B cell (primary cell): Measurements from ENCODE around the gene CAMTA1.

Experiments
- EZH2 ChIP-seq: IDR thresholded peaks from 2 replicates; pipeline ENCODE4 v1.6.1; 2012; ENCODE audit warnings: borderline replicate concordance, low read depth, mild to moderate bottlenecking, moderate library complexity, low read length; ENCODE audit not compliant: insufficient read depth, poor library complexity, severe bottlenecking
- TF ChIP-seq, protein P1 (sequence below): fragments of 200-600 bp; IDR thresholded peaks from one replicate; pipeline ENCODE4 v1.8.0; 2022; ENCODE audit warnings: antibody characterized with exemption, mild to moderate bottlenecking

DNA sequence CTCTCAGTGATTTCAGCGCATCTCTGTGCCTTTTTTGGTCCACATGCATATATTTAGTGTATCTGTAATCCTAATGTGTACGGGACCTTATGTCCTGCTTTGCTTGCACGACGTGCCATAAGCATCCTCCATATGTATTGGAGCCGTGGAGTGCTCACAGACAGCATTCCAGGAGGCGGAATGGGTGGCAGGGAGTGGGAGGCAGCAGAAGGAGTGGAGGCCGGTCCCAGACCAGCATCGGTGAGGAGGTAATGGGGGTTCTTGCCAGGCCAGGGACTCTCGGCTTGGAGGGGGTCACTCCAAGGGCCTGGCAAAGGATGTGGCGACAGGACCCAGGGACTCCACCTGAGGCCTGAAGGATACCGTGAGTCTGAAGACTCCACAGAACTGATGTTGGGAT lies 185.0 kb downstream of the CAMTA1 start:
- TF ChIP-seq, protein P1, sequence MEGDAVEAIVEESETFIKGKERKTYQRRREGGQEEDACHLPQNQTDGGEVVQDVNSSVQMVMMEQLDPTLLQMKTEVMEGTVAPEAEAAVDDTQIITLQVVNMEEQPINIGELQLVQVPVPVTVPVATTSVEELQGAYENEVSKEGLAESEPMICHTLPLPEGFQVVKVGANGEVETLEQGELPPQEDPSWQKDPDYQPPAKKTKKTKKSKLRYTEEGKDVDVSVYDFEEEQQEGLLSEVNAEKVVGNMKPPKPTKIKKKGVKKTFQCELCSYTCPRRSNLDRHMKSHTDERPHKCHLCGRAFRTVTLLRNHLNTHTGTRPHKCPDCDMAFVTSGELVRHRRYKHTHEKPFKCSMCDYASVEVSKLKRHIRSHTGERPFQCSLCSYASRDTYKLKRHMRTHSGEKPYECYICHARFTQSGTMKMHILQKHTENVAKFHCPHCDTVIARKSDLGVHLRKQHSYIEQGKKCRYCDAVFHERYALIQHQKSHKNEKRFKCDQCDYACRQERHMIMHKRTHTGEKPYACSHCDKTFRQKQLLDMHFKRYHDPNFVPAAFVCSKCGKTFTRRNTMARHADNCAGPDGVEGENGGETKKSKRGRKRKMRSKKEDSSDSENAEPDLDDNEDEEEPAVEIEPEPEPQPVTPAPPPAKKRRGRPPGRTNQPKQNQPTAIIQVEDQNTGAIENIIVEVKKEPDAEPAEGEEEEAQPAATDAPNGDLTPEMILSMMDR = no peak
- no peak for TF ChIP-seq EZH2
